NK-92 (cell line): ENCODE data around the gene ARPP19.
"Not testable (repeated sequence)": the region's sequence is repeated elsewhere in the genome, so short reads cannot be mapped to it uniquely, and the experiment has no call there.

Source experiments
- DNase-seq: peaks from one replicate; lab custom pipeline; 2025; ENCODE audit not compliant: unreplicated experiment; lab: John Stamatoyannopoulos, UW

Gene ARPP19

DNA sequence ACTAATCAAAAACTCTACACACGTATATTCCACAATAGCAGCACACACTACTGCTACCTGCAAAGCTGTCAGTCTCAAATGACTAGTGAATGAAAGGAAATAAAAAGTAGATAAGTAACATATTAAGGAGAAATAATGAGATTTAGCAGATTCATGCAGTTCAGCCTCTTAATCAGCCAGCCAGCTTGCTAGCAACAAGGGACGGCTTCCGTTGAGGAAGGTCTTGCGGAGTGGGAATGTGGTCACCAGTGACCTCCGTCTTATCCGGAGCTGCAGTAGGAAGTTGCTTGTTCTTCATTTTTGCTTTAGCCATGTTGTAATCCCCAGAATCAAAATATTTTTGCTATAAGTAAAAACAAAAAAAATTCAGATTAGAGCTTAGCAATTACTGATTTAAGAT is 17.1 kb downstream of the ARPP19 start:
- no peak for DNase-seq

DNA sequence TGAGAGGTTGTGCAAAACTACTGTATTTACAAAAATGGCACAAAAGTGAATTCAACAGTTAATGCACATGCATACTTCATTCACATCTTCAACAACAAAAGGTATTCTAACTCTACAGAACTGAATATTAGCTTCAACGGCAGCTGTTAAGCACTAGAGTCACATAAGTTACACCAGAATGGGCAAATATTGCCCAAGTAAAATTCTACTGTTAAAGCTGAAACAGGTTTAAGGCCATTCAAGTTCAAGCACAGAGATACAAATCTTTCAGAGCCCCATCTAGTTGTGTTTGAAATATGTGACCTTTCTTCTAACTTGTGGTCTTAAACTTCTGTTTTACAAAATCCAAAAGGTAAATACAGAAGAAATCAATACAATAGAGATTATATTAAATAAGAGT is 17.6 kb downstream of the ARPP19 start:
- not testable (repeated sequence) for DNase-seq

DNA sequence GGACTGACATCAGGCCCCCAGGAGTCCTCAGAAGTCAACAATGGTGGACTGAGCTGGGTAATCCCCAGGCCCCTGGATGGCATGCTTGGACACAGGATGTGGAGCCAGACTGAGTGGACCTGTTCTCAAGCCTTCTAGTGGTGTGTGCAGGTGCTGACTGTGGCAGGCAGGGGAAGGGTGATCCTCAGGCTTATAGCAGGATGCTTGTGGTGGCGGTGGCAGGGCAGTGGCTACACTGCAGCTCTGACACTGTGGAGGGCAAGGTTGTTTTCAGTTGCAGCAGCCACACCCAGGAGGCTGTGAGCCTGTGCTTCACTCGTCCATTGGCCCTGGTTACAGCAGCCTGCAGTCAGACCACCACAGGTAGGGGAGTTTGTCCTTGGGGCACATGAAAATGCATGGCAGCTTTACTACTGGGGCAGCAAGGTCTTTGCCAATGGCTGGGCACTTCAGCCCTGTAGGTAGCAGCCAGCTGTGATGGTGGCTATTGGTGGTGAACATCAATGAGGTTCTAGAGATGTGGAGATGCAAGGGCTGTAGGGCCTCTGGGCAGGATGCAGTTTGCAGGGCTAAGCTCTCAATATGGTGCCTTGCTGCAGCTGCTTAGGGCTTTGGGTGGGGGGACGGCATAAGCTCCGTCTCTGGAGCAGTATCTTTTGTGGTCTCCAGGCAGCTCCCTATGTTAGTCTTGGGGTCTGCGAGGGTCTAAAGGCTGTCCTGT is 22.6 kb downstream of the ARPP19 start:
- no peak for DNase-seq

DNA sequence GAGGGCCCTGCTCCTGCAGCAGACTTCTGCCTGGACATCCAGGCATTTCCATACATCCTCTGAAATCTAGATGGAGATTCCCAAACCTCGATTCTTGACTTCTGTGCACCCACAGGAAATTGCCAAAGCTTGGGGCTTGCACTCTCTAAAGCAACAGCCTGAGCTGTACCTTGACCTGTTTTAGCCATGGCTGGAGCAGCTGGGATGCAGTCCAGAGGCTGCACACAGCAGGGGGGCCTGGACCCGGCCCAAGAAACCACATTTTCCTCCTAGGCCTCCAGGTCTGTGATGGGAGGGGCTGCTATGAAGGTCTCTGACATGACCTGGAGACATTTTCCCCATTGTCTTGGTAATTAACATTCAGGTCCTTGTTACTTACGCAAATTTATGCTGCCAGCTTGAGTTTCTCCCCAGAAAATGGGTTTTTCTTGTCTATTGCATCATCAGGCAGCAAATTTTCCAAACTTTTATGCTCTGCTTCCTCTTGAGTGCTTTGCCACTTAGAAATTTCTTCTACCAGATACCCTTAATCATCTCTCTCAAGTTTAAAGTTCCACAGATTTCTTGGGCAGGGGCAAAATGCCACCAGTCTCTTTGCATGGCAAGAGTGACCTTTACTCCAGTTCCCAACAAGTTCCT is 28.3 kb downstream of the ARPP19 start:
- no peak for DNase-seq

DNA sequence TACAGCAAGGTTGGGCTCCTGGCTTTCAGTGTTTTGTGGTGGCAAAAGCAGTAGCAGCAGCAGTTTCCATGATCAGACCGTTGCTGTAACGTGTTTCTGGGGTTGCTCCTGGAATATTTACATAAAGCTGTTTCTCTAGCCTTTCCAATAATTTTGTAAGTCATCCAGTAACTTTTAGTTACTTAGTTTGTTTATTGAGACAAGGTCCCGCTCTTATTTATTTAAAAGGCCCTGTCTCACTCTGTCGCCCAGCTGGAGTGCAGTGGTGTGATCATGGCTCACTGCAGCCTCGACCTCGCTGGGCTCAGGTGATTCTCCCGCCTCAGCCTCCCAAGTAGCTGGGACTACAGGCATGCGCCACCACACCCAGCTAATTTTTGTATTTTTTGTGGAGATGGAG is 31.4 kb downstream of the ARPP19 start:
- no peak for DNase-seq

GRCh38 chr15:52532427-52532826 is 36.4 kb downstream of the ARPP19 start:
- no peak for DNase-seq

GRCh38 chr15:52529940-52530339 is 38.9 kb downstream of the ARPP19 start:
- DNase-seq = no peak

DNA sequence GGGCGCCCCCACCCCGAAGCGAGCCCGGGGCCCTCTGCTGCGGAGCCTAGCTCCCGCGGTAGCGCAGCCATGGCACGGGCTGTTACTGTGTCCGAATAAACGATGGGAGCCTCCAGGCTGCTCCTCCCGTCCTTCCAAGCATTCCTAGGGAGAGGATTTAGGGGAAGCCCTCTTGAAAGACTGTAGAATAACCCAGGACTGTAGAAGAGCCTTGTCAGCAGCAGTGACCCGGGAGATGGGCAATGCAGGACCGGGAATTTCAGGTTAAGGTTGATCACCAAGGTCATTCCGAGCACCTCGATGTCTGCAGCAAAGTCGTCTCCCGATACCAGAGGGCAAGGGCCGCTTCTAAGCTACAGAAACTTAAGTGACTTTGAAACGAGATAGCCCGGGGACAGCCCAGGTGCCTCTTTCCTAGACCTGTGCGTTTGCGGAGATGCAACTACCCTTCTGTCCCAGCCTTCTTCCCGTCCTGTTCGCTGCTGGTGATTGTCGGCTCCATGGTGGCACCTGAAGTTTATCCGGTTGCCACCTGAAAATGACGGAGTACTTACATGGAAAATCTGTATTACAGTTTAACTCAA is 39.4 kb downstream of the ARPP19 start:
- DNase-seq = no peak

DNA sequence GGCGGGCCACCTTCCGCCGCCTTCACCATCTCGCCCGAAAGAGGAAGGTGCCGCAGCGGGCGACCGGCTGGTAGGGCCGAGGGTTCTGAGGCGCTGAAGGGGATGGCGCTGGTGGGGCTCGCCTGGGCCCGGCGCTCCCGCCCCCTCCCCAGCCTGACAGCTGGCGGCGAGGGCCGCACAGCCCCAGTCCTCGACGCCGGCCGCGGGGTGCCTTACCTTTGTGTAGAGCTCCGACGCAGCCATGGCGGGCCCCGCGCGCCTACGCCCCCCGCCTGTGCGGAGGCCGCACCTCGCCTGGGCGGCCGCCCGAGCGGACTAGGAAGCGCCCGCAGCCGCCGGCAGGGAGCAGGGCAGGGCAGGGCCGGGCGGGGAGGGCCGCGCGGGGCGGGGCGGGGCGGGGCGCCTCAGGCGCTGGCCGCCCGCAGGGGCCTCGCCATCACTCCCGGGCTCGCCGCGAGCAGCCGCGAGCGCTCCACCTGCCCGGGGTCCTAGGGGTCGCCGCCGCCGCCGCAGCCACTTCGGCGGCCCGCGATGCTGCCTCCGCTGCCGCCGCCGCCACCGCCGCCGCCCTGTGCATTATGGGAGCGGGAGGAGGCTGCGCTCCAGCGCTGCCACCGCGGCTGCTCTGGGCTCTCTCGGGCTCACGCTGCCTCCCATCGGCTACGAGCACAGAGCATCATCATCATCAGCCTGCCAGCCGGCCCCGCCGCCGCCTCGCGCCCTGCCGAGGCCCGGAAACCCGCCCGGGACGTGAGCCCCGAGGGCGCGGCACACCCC is 40.1 kb downstream of the ARPP19 start, which contains the start of gene MYO5A:
MYO5A (minus strand) TSS at position 317 of the 777 bp plus-strand sequence; CDS start at position 243, 74 bp downstream.
- no peak for DNase-seq

DNA sequence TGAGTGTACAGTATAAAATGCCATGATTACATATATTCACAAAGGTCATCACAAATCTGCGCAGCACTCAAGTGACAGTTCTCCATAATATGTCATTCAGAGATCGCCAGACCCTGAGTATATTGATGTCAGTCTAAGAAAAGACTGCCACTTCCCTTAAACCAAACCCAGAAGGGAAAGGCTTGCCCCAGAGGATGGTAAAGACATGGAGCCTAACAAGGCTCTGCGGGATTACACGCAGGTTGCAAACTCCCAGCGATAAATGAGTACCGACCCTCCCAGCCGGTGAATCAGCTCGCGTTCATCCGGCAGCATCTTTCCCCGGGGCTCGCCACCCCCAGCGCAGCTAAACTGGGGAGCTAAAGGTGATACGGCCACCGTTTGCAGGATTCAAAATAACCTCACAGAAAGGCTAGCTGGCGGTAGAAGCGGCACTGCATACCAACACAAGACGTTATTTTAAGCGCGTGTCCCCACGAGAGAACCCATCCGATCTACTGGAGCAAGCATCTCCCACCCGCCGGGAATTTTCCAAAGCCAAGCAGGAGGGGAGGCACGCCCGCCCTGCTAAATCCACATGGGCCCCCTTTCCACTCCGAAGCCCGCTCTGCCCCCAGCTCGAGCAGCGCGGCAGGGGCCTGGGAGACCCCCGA is 40.8 kb downstream of the ARPP19 start:
- DNase-seq = no peak

DNA sequence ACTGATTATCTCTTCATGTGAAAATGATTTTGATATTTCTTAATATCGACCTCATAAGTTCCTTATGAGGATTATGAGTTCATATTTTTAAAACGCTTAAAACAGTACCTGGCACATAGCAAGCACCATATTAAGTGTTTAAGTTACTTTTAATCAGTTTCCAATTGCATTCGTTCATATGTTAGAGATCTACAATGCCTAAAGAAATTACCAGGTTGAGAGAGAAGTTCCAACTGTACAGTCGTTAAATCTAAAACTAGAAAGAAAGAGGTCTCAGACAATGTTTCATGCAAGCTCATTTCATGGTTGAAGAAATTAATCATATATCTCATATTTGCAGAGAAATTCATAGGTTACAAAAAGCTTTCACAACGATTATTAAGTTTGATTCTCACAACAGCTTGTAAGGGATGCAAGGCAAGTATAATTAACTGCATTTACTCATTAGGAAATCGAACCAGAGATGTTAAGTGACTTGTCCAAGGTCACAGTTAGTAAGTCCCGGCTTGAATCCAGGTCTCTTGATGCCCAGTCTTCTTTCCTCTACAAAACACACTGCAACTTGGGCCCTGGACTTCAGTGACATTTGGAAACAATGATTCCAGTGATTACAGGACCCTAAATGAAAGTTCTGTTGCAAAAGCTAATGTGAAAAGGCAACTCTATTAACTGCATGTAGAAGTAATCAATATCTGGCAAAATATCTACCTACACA is 41.5 kb downstream of the ARPP19 start:
- DNase-seq = no peak

DNA sequence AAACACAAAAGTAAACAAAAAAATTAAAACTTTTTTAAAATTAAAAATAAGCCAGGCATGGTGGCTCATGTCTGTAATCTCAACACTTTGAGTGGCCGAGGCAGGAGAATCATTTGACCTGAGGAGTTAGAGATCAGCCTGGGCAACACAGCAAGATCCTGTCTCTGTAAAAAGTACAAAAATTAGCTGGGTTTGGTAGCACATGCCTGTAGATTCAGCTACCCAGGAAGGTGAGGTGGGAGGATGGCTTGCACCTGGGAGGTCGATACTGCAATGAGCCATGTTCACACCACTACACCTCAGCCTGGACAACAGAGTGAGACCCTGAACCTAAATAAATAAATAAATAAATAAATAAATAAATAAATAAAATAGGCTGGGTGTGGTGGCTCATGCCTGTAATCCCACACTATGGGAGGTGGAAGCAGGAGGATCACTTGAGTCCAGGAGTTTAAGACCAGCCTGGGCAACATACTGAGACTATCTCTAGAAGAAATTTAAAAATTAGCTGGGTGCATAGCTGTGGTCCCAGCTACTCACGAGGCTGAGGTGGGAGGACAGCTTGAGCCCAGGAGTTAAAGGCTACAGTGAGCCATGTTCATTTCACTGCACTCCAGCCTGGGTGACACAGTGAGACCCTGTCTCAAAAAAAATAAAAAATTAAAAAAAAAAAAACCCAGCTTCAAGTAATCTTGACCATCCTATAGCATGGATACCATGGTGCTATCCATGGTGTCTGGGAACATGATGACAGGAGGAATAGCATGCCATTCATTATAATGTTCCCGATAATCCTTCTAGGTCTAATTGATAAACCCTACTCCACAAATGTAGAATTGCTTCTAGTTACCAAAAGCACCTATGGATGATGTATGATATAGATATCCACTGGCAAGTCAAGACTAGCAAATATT is 44.4 kb downstream of the ARPP19 start:
- no peak for DNase-seq

DNA sequence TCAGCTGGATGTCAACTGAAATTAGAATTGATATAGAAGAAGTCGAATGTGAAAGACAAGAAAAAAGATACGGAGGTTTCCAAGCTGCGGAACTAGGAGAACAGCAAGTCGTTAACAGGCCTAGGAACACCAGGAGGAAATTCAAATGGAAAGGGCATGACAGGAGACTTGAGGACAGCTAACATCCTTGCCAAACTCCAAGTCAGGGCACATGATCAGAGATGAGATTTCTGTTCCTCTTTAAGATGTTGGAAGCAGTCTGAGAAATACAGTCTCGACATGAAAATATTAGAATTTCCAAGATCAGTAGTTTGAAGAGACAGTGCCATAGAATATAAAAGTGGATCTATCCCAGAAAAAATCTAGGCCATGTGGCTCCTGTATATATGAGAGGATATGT is 45.2 kb downstream of the ARPP19 start:
- DNase-seq = no peak

GRCh38 chr15:52523192-52523591 is 45.6 kb downstream of the ARPP19 start:
- no peak for DNase-seq

DNA sequence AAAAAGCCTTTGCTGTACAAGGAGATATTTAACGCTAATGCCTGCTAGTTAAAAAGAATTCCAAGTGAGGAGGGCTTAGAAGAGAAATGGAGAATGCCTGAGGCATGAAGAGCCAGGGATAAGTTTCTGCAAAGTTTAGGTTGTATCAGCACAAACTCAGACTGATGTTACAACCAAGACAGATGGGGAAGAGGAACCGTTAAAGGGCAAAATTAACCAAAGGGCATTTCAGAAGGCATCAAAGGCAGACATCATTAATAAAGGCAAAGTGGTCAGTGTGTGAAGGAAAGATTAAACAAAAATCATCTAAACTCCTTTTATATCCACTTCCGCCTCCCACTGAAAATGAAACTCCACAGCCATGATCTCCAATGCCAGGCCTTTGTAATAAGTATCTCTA is 47.1 kb downstream of the ARPP19 start:
- DNase-seq = no peak

DNA sequence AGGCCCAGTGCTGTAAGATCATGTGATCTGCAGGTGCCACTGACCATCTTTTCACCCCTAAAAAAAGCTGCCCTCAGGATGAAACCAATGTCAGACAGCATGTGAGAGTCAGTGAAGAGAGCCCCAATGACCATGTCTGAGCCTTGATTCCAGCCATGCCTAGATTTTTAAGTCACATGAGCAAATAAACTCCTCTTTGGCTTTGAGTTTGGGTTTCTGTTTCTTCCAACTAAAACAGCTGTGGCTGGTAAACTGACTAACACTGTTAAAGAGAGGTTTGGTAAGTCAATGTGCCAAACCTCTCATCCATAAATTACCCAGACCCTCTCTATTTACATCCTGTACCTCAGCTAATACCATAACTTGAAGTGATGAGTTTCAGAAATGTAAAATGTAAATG is 48.4 kb downstream of the ARPP19 start:
- DNase-seq = no peak

DNA sequence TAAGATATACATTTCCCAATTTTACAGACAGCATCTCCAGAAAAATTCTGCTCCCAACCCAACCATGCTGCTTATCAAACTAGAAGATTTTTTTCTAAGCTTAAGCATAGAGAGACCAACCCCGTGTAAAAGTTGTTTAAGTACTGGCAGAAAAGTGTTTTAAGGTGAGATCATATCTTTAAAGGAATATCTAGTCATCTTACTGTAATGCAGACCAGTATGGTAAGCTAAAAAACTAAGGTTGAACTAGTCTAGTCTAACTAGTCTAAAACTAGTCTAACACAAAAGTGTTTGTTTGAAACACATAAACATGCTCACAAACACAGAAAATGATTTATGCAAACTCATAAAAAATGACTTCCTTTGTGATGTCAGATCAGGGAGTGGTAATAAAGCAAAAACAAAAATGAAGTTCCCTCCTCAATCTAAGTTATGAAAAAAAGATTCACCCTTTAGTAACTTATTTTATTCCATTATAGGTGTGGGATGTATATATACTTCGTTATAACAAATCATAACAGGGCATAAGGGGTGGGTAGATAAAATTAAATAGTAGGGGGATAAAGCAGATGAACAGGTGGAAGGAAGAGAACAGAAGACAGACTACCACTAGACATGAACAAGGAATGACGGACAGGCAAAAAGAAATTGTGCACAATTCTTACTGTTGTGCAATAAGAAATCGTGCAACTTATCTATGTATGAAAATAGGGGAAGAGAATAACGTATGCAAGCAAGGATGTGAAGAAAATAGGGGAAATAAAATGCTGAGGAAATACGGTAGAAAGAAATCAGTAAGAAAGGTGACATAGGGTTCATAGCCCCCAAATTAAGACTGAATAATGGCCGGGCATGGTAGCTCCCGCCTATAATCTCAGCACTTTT is 50.1 kb downstream of the ARPP19 start:
- no peak for DNase-seq

DNA sequence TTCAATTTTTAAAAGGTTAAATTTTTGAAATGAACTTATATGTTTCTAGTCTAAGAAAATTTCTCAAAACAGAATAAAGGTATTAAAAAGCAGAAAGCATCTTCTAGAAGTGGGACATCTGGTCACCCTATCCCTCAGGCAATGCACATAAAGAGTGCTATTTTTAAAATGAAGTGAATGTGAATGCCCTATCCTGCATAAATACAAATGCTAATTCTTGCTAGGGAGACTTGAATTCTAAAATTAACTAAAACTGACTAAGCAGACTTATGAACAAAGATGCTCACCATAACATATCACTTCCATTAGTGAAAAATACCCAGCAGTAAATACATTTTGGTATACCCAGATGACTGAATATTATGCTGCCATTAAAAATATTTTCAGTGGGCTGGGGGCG is 51.8 kb downstream of the ARPP19 start:
- no peak for DNase-seq
